ENCODE data around the gene DNM1.

GRCh38 chr9:128288273-128289004, 85.3 kb downstream of the DNM1 start:
- no peak for TF ChIP-seq GATA3 (IDR thresholded peaks at IDR 0.05; ENCODE audit: low read depth, low read length)
- no peak for TF ChIP-seq GATA2 (IDR thresholded peaks at IDR 0.05; ENCODE audit: low read depth, low read length)
